ENCODE results near the gene ADGRE3.

ADGRE3 gene

DNA sequence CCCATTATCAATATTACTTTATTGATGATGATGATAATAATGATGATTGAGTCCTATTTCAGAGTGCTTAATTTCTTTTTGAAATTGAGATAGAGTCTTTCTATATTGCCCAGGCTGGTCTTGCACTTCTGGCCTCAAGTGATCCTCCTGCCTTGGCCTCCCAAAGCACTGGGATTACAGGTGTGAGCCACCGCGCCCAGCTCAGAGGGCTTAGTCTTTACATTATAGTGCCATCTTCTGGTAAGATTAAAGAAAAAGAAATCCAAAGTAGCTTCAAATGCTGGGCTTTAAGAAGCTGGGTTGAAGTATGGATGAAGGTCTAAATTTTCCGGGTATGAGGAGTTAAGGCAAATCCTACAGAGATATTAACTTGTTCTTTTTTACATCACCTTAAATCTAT, 11.8 kb upstream of the ADGRE3 start:
- Histone ChIP-seq H3K36me3 (ENCODE audit: control insufficient read depth, low read length) (no peaks in the 10 kb centered on the region), H3K27ac (ENCODE audit: low read depth, low read length) (no peak overlapping the region), H3K4me2 (ENCODE audit: low read length) (no peak overlapping the region), H3F3A (ENCODE audit: control insufficient read depth, insufficient read depth) (peaks cover 15% of the 10 kb centered on the region), H3K4me3 (ENCODE audit: low read length) (no peak overlapping the region), H3K27me3 (ENCODE audit: control insufficient read depth, low read length) (no peaks in the 10 kb centered on the region), H3K9me3 (ENCODE audit: control insufficient read depth, insufficient read depth, low read length) (no peaks in the 10 kb centered on the region), H4K20me1 (ENCODE audit: control insufficient read depth, insufficient read depth, low read depth, low read length) (no peaks in the 10 kb centered on the region), H3K79me2 (ENCODE audit: control insufficient read depth, low read length) (peaks cover 2% of the 10 kb centered on the region; the same call in 1 of the 2 replicates), H3K9me2 (replicated peaks; ENCODE audit: control insufficient read depth, low read length) (no peaks in the 10 kb centered on the region), H3K4me1 (ENCODE audit: control insufficient read depth, low read length) (peaks cover 57% of the 10 kb centered on the region)
- peak; percentile 53 for TF ChIP-seq CTCF (IDR thresholded peaks at IDR 0.05; ENCODE audit: low read depth, low read length, poor library complexity, severe bottlenecking)
- TF ChIP-seq EZH2phosphoT487 (IDR thresholded peaks at IDR 0.05; ENCODE audit: borderline replicate concordance, low read length) = no peak

- Histone ChIP-seq H3K4me1 (ENCODE audit: control insufficient read depth, low read length) (peaks cover 36% of the 10 kb centered on the region), H3K79me2 (ENCODE audit: control insufficient read depth, low read length) (no peaks in the 10 kb centered on the region), H3K9me2 (replicated peaks; ENCODE audit: control insufficient read depth, low read length) (no peaks in the 10 kb centered on the region), H3K27ac (ENCODE audit: low read depth, low read length) (no peak overlapping the region), H3F3A (ENCODE audit: control insufficient read depth, insufficient read depth) (peaks cover 9% of the 10 kb centered on the region), H3K9me3 (ENCODE audit: control insufficient read depth, insufficient read depth, low read length) (no peaks in the 10 kb centered on the region), H4K20me1 (ENCODE audit: control insufficient read depth, insufficient read depth, low read depth, low read length) (no peaks in the 10 kb centered on the region), H3K27me3 (ENCODE audit: control insufficient read depth, low read length) (no peaks in the 10 kb centered on the region), H3K4me2 (ENCODE audit: low read length) (no peak overlapping the region; the same call in 1 of the 2 replicates), H3K4me3 (ENCODE audit: low read length) (no peak overlapping the region), H3K36me3 (ENCODE audit: control insufficient read depth, low read length) (no peaks in the 10 kb centered on the region)
- TF ChIP-seq CTCF (IDR thresholded peaks at IDR 0.05; ENCODE audit: low read depth, low read length, poor library complexity, severe bottlenecking) (no peak), EZH2phosphoT487 (IDR thresholded peaks at IDR 0.05; ENCODE audit: borderline replicate concordance, low read length) (no peak)
Measured at GRCh38 chr19:14683439-14683838, 8.8 kb upstream of the ADGRE3 start.

DNA sequence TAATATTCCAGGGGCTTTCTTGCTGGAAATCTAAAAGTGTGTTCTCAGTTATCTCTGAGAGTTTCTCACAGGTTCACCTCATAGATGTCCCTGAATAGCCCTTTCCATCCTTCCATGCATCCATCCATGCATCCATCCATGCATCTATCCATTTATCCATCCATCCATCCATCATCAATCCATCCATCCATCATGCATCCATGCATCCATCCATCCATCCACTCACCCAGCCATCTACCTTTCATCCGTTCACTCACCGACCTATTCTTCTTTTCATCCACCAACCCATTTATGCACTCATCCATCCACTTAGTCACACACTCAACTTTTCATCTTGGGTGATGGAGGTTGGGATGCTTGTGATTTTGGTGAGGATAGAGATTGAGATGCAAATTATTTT, 7.4 kb upstream of the ADGRE3 start:
- Histone ChIP-seq H3K27me3 (ENCODE audit: control insufficient read depth, low read length) (no peaks in the 10 kb centered on the region), H3K4me2 (ENCODE audit: low read length) (no peak overlapping the region), H3K4me3 (ENCODE audit: low read length) (no peak overlapping the region), H4K20me1 (ENCODE audit: control insufficient read depth, insufficient read depth, low read depth, low read length) (no peaks in the 10 kb centered on the region), H3F3A (ENCODE audit: control insufficient read depth, insufficient read depth) (peaks cover 2% of the 10 kb centered on the region), H3K9me2 (replicated peaks; ENCODE audit: control insufficient read depth, low read length) (no peaks in the 10 kb centered on the region), H3K36me3 (ENCODE audit: control insufficient read depth, low read length) (no peaks in the 10 kb centered on the region), H3K79me2 (ENCODE audit: control insufficient read depth, low read length) (no peaks in the 10 kb centered on the region), H3K27ac (ENCODE audit: low read depth, low read length) (no peak overlapping the region), H3K4me1 (ENCODE audit: control insufficient read depth, low read length) (peaks cover 30% of the 10 kb centered on the region), H3K9me3 (ENCODE audit: control insufficient read depth, insufficient read depth, low read length) (no peaks in the 10 kb centered on the region)
- TF ChIP-seq CTCF (IDR thresholded peaks at IDR 0.05; ENCODE audit: low read depth, low read length, poor library complexity, severe bottlenecking) = no peak
- TF ChIP-seq EZH2phosphoT487 (IDR thresholded peaks at IDR 0.05; ENCODE audit: borderline replicate concordance, low read length) = no peak

DNA sequence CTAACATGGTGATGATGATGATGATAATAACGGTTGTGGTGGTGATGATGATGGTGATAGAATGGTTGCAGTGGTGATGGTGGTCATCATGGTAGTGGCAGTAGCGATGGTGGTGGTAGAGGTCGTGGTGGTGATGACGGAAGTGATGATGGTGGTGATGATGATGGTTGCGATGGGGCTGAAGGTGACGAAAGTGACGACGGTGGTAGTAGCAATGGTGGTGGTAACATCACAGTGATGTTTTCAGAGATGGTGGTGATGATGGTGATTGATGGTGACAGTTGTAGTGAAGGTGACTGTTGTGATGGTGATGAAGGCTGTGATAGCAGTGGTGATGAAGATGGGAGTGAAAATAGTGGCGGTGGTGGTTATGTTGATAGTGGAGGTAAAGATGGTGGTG, 3.6 kb upstream of the ADGRE3 start:
- Histone ChIP-seq H3K4me1 (ENCODE audit: control insufficient read depth, low read length) (peaks cover 12% of the 10 kb centered on the region), H3F3A (ENCODE audit: control insufficient read depth, insufficient read depth) (no peaks in the 10 kb centered on the region), H3K4me3 (ENCODE audit: low read length) (no peak overlapping the region), H3K4me2 (ENCODE audit: low read length) (no peak overlapping the region), H3K79me2 (ENCODE audit: control insufficient read depth, low read length) (no peaks in the 10 kb centered on the region), H4K20me1 (ENCODE audit: control insufficient read depth, insufficient read depth, low read depth, low read length) (no peaks in the 10 kb centered on the region), H3K36me3 (ENCODE audit: control insufficient read depth, low read length) (no peaks in the 10 kb centered on the region), H3K9me3 (ENCODE audit: control insufficient read depth, insufficient read depth, low read length) (no peaks in the 10 kb centered on the region), H3K27me3 (ENCODE audit: control insufficient read depth, low read length) (no peaks in the 10 kb centered on the region), H3K27ac (ENCODE audit: low read depth, low read length) (no peak overlapping the region), H3K9me2 (replicated peaks; ENCODE audit: control insufficient read depth, low read length) (no peaks in the 10 kb centered on the region)
- TF ChIP-seq CTCF (IDR thresholded peaks at IDR 0.05; ENCODE audit: low read depth, low read length, poor library complexity, severe bottlenecking) = no peak
- no peak for TF ChIP-seq EZH2phosphoT487 (IDR thresholded peaks at IDR 0.05; ENCODE audit: borderline replicate concordance, low read length)
